ENCODE data around the gene TTC13.

The TTC13 gene

GRCh38 chr1:230940848-230941247, 37.8 kb downstream of the TTC13 start:
- no peaks in the 10 kb centered on the region for H3K36me3 ChIP-seq (ENCODE audit: insufficient read depth, low read depth, low read length)
- no peaks in the 10 kb centered on the region for H3K4me1 ChIP-seq (ENCODE audit: insufficient read depth, low read length)
- no peak overlapping the region for H3K9ac ChIP-seq (ENCODE audit: low read depth, low read length)
- no peaks in the 10 kb centered on the region for H3K27me3 ChIP-seq (ENCODE audit: insufficient read depth, low read length)
- no peak overlapping the region for H3K27ac ChIP-seq (ENCODE audit: low read length)
- no peaks in the 10 kb centered on the region for H3K9me3 ChIP-seq (ENCODE audit: insufficient read depth, low read depth, low read length)
- no peak overlapping the region for H3K4me3 ChIP-seq (ENCODE audit: low read length)

GRCh38 chr1:230939806-230940489, 38.7 kb downstream of the TTC13 start:
- no peaks in the 10 kb centered on the region for H3K9me3 ChIP-seq (ENCODE audit: insufficient read depth, low read depth, low read length)
- no peak overlapping the region for H3K9ac ChIP-seq (ENCODE audit: low read depth, low read length)
- no peaks in the 10 kb centered on the region for H3K36me3 ChIP-seq (ENCODE audit: insufficient read depth, low read depth, low read length)
- H3K4me3 ChIP-seq (ENCODE audit: low read length): no peak overlapping the region
- H3K27ac ChIP-seq (ENCODE audit: low read length): no peak overlapping the region
- H3K27me3 ChIP-seq (ENCODE audit: insufficient read depth, low read length): no peaks in the 10 kb centered on the region
- H3K4me1 ChIP-seq (ENCODE audit: insufficient read depth, low read length): no peaks in the 10 kb centered on the region

- no peaks in the 10 kb centered on the region for H3K4me1 ChIP-seq (ENCODE audit: insufficient read depth, low read length)
- no peak overlapping the region for H3K9ac ChIP-seq (ENCODE audit: low read depth, low read length)
- H3K27ac ChIP-seq (ENCODE audit: low read length): no peak overlapping the region
- no peak overlapping the region for H3K4me3 ChIP-seq (ENCODE audit: low read length)
- H3K36me3 ChIP-seq (ENCODE audit: insufficient read depth, low read depth, low read length): no peaks in the 10 kb centered on the region
- H3K27me3 ChIP-seq (ENCODE audit: insufficient read depth, low read length): no peaks in the 10 kb centered on the region
- H3K9me3 ChIP-seq (ENCODE audit: insufficient read depth, low read depth, low read length): no peaks in the 10 kb centered on the region
These were observed 39.7 kb downstream of the TTC13 start for GRCh38 chr1:230938924-230939368.

GRCh38 chr1:230937371-230937770, 41.3 kb downstream of the TTC13 start:
- no peaks in the 10 kb centered on the region for H3K27me3 ChIP-seq (ENCODE audit: insufficient read depth, low read length)
- no peaks in the 10 kb centered on the region for H3K9me3 ChIP-seq (ENCODE audit: insufficient read depth, low read depth, low read length)
- H3K4me3 ChIP-seq (ENCODE audit: low read length): no peak overlapping the region
- H3K4me1 ChIP-seq (ENCODE audit: insufficient read depth, low read length): no peaks in the 10 kb centered on the region
- H3K36me3 ChIP-seq (ENCODE audit: insufficient read depth, low read depth, low read length): no peaks in the 10 kb centered on the region
- H3K9ac ChIP-seq (ENCODE audit: low read depth, low read length): no peak overlapping the region
- no peak overlapping the region for H3K27ac ChIP-seq (ENCODE audit: low read length)

GRCh38 chr1:230936475-230936874, 42.2 kb downstream of the TTC13 start:
- H3K27me3 ChIP-seq (ENCODE audit: insufficient read depth, low read length): no peaks in the 10 kb centered on the region
- no peak overlapping the region for H3K27ac ChIP-seq (ENCODE audit: low read length)
- no peaks in the 10 kb centered on the region for H3K9me3 ChIP-seq (ENCODE audit: insufficient read depth, low read depth, low read length)
- no peaks in the 10 kb centered on the region for H3K4me1 ChIP-seq (ENCODE audit: insufficient read depth, low read length)
- H3K4me3 ChIP-seq (ENCODE audit: low read length): no peak overlapping the region
- H3K9ac ChIP-seq (ENCODE audit: low read depth, low read length): no peak overlapping the region
- H3K36me3 ChIP-seq (ENCODE audit: insufficient read depth, low read depth, low read length): no peaks in the 10 kb centered on the region

- no peaks in the 10 kb centered on the region for H3K4me1 ChIP-seq (ENCODE audit: insufficient read depth, low read length)
- H3K4me3 ChIP-seq (ENCODE audit: low read length): no peak overlapping the region
- no peaks in the 10 kb centered on the region for H3K36me3 ChIP-seq (ENCODE audit: insufficient read depth, low read depth, low read length)
- H3K9ac ChIP-seq (ENCODE audit: low read depth, low read length): no peak overlapping the region
- no peaks in the 10 kb centered on the region for H3K9me3 ChIP-seq (ENCODE audit: insufficient read depth, low read depth, low read length)
- H3K27ac ChIP-seq (ENCODE audit: low read length): no peak overlapping the region
- H3K27me3 ChIP-seq (ENCODE audit: insufficient read depth, low read length): no peaks in the 10 kb centered on the region
These were observed 42.8 kb downstream of the TTC13 start for GRCh38 chr1:230935852-230936251.

- no peak overlapping the region for H3K4me3 ChIP-seq (ENCODE audit: low read length)
- no peaks in the 10 kb centered on the region for H3K27me3 ChIP-seq (ENCODE audit: insufficient read depth, low read length)
- no peak overlapping the region for H3K27ac ChIP-seq (ENCODE audit: low read length)
- H3K4me1 ChIP-seq (ENCODE audit: insufficient read depth, low read length): no peaks in the 10 kb centered on the region
- no peak overlapping the region for H3K9ac ChIP-seq (ENCODE audit: low read depth, low read length)
- no peaks in the 10 kb centered on the region for H3K9me3 ChIP-seq (ENCODE audit: insufficient read depth, low read depth, low read length)
- H3K36me3 ChIP-seq (ENCODE audit: insufficient read depth, low read depth, low read length): no peaks in the 10 kb centered on the region
These were observed 47.7 kb downstream of the TTC13 start for GRCh38 chr1:230930986-230931385.

GRCh38 chr1:230926182-230926581, 52.5 kb downstream of the TTC13 start:
- Histone ChIP-seq H3K9ac (ENCODE audit: low read depth, low read length) (no peak overlapping the region), H3K36me3 (ENCODE audit: insufficient read depth, low read depth, low read length) (no peaks in the 10 kb centered on the region; the same call in 1 of the 2 replicates), H3K4me1 (ENCODE audit: insufficient read depth, low read length) (no peaks in the 10 kb centered on the region), H3K4me3 (ENCODE audit: low read length) (no peak overlapping the region), H3K27me3 (ENCODE audit: insufficient read depth, low read length) (no peaks in the 10 kb centered on the region), H3K27ac (ENCODE audit: low read length) (no peak overlapping the region), H3K9me3 (ENCODE audit: insufficient read depth, low read depth, low read length) (no peaks in the 10 kb centered on the region)

- Histone ChIP-seq H3K4me1 (ENCODE audit: insufficient read depth, low read length) (no peaks in the 10 kb centered on the region), H3K4me3 (ENCODE audit: low read length) (no peak overlapping the region), H3K27me3 (ENCODE audit: insufficient read depth, low read length) (no peaks in the 10 kb centered on the region), H3K9me3 (ENCODE audit: insufficient read depth, low read depth, low read length) (no peaks in the 10 kb centered on the region), H3K9ac (ENCODE audit: low read depth, low read length) (no peak overlapping the region), H3K36me3 (ENCODE audit: insufficient read depth, low read depth, low read length) (peaks cover 4% of the 10 kb centered on the region; the same call in 1 of the 2 replicates), H3K27ac (ENCODE audit: low read length) (no peak overlapping the region)
These were observed 53.1 kb downstream of the TTC13 start for GRCh38 chr1:230925608-230926007.

- H3K36me3 ChIP-seq (ENCODE audit: insufficient read depth, low read depth, low read length): peaks cover 14% of the 10 kb centered on the region; the same call in 1 of the 2 replicates
- H3K9ac ChIP-seq (ENCODE audit: low read depth, low read length): no peak overlapping the region
- H3K4me1 ChIP-seq (ENCODE audit: insufficient read depth, low read length): no peaks in the 10 kb centered on the region
- H3K9me3 ChIP-seq (ENCODE audit: insufficient read depth, low read depth, low read length): no peaks in the 10 kb centered on the region
- H3K4me3 ChIP-seq (ENCODE audit: low read length): no peak overlapping the region
- H3K27me3 ChIP-seq (ENCODE audit: insufficient read depth, low read length): no peaks in the 10 kb centered on the region
- H3K27ac ChIP-seq (ENCODE audit: low read length): no peak overlapping the region
These were observed 55.5 kb downstream of the TTC13 start for GRCh38 chr1:230923176-230923575.

GRCh38 chr1:230922620-230923019, 56.0 kb downstream of the TTC13 start:
- Histone ChIP-seq H3K27me3 (ENCODE audit: insufficient read depth, low read length) (no peaks in the 10 kb centered on the region), H3K9ac (ENCODE audit: low read depth, low read length) (no peak overlapping the region), H3K36me3 (ENCODE audit: insufficient read depth, low read depth, low read length) (peaks cover 14% of the 10 kb centered on the region; the same call in 1 of the 2 replicates)

GRCh38 chr1:230919207-230919606, 59.5 kb downstream of the TTC13 start:
- H3K27me3 ChIP-seq (ENCODE audit: insufficient read depth, low read length): no peaks in the 10 kb centered on the region
- peaks cover 17% of the 10 kb centered on the region; the same call in 1 of the 2 replicates for H3K36me3 ChIP-seq (ENCODE audit: insufficient read depth, low read depth, low read length)
- no peaks in the 10 kb centered on the region for H3K9me3 ChIP-seq (ENCODE audit: insufficient read depth, low read depth, low read length)
- H3K9ac ChIP-seq (ENCODE audit: low read depth, low read length): no peak overlapping the region
- no peak overlapping the region for H3K4me3 ChIP-seq (ENCODE audit: low read length)
- no peak overlapping the region for H3K27ac ChIP-seq (ENCODE audit: low read length)
- no peaks in the 10 kb centered on the region for H3K4me1 ChIP-seq (ENCODE audit: insufficient read depth, low read length)

More at GRCh38 chr1:230922620-230923019, 56.0 kb downstream of the TTC13 start:
- Histone ChIP-seq H3K4me3 (ENCODE audit: low read length) (no peak overlapping the region), H3K4me1 (ENCODE audit: insufficient read depth, low read length) (no peaks in the 10 kb centered on the region), H3K9me3 (ENCODE audit: insufficient read depth, low read depth, low read length) (no peaks in the 10 kb centered on the region), H3K27ac (ENCODE audit: low read length) (no peak overlapping the region)

Measured in iPS-20b (cell line).